ENCODE data around the gene NHS. TPM values are rescaled to one million over a fixed set of nuclear protein-coding genes. Genes with fewer than 3 reads are reported as not detected.

The NHS gene
- total and polyA plus RNA-seq, 2 of the 13 experiments (the other 11 are each of a cell fraction or from before 2014, with no cell fraction given): 0.02 TPM; not detected in 1

DNA sequence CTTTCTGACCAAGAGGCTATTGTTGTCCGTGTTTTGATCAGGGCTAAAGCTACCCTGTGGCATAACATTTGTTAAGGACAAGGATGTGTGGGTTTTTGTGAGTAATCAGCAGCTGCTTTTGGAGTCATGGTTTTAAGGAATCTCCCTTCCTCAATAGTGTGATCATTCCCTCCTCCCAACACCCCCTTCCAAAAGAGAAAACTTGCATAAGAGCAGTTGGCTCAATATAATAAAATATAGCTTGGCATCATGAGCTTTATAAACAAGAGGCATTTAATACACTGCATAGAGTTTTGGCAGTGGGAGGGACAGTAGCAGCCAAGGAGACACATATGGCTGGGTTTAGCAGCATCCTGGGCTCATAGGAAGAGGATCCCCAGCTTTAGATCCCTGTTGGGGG lies 84.7 kb downstream of the NHS start:
- Histone ChIP-seq H3K27ac (ENCODE audit: extremely low read length, insufficient read depth, low read length) (no peak overlapping the region), H3K27me3 (ENCODE audit: control insufficient read depth in 1 of 2, insufficient read depth in 2 of 2, low read length in 2 of 2) (no peaks in the 10 kb centered on the region), H4K20me1 (ENCODE audit: insufficient read depth, low read length) (no peaks in the 10 kb centered on the region), H3K79me2 (ENCODE audit: insufficient read depth, low read length) (no peaks in the 10 kb centered on the region), H3K9ac (ENCODE audit: insufficient read depth, low read depth, low read length) (no peak overlapping the region), H3K4me1 (ENCODE audit: insufficient read depth, low read length) (no peaks in the 10 kb centered on the region), H3K4me3 (replicated peaks in 1 of 3; ENCODE audit: insufficient read depth in 1 of 3, low read depth in 2 of 3, low read length in 3 of 3) (no peak overlapping the region), H3K4me2 (ENCODE audit: low read depth, low read length) (no peak overlapping the region), H3K36me3 (replicated peaks in 1 of 2; ENCODE audit: control insufficient read depth in 1 of 2, insufficient read depth in 2 of 2, low read length in 2 of 2) (no peaks in the 10 kb centered on the region), H3K9me3 (ENCODE audit: low read length) (no peaks in the 10 kb centered on the region), H2AFZ (ENCODE audit: low read length) (no peak overlapping the region)
- intact Hi-C loops (cut with micrococcal nuclease; ENCODE audit: unreplicated experiment): no loop called here
- WGBS (ENCODE audit: low lambda C conversion rate): 0% methylated on average over 1 of the region's 1 CpG
- POLR2A ChIA-PET: no interaction called here
- BruUV-seq (replicated peaks): no TSS peak
- FAIRE-seq (no peak), DNase-seq (ENCODE audit: low spot score) (no peak), ATAC-seq (no peak)
- CTCF ChIA-PET (ENCODE audit: low intra/inter-chr PET ratio, low total read pairs): no interaction called here
- in situ Hi-C loops (cut with HindIII; ENCODE audit: extremely low pct_ligation_motif_present, low pct_unique_long_range_greater_than_20kb): no loop called here
- TF ChIP-seq, protein P1, sequence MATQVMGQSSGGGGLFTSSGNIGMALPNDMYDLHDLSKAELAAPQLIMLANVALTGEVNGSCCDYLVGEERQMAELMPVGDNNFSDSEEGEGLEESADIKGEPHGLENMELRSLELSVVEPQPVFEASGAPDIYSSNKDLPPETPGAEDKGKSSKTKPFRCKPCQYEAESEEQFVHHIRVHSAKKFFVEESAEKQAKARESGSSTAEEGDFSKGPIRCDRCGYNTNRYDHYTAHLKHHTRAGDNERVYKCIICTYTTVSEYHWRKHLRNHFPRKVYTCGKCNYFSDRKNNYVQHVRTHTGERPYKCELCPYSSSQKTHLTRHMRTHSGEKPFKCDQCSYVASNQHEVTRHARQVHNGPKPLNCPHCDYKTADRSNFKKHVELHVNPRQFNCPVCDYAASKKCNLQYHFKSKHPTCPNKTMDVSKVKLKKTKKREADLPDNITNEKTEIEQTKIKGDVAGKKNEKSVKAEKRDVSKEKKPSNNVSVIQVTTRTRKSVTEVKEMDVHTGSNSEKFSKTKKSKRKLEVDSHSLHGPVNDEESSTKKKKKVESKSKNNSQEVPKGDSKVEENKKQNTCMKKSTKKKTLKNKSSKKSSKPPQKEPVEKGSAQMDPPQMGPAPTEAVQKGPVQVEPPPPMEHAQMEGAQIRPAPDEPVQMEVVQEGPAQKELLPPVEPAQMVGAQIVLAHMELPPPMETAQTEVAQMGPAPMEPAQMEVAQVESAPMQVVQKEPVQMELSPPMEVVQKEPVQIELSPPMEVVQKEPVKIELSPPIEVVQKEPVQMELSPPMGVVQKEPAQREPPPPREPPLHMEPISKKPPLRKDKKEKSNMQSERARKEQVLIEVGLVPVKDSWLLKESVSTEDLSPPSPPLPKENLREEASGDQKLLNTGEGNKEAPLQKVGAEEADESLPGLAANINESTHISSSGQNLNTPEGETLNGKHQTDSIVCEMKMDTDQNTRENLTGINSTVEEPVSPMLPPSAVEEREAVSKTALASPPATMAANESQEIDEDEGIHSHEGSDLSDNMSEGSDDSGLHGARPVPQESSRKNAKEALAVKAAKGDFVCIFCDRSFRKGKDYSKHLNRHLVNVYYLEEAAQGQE (IDR thresholded peaks at IDR 0.05; ENCODE audit: borderline replicate concordance in 1 of 2, low read depth in 1 of 2, low read length in 2 of 2): no peak
- TF ChIP-seq ETV5 (CRISPR knock-in tag; IDR thresholded peaks at IDR 0.05; ENCODE audit: borderline replicate concordance): no peak
- no peak for TF ChIP-seq ZFX (CRISPR knock-in tag; IDR thresholded peaks at IDR 0.05; ENCODE audit: low read depth)
- TF ChIP-seq CENPX (CRISPR knock-in tag; IDR thresholded peaks at IDR 0.05): no peak
- TF ChIP-seq, protein P2, sequence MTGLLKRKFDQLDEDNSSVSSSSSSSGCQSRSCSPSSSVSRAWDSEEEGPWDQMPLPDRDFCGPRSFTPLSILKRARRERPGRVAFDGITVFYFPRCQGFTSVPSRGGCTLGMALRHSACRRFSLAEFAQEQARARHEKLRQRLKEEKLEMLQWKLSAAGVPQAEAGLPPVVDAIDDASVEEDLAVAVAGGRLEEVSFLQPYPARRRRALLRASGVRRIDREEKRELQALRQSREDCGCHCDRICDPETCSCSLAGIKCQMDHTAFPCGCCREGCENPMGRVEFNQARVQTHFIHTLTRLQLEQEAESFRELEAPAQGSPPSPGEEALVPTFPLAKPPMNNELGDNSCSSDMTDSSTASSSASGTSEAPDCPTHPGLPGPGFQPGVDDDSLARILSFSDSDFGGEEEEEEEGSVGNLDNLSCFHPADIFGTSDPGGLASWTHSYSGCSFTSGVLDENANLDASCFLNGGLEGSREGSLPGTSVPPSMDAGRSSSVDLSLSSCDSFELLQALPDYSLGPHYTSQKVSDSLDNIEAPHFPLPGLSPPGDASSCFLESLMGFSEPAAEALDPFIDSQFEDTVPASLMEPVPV (CRISPR knock-in tag; IDR thresholded peaks at IDR 0.05): no peak
- no peak for TF ChIP-seq SP2 (CRISPR knock-in tag; IDR thresholded peaks at IDR 0.05)
- no peak for TF ChIP-seq TCF7L2 (IDR thresholded peaks at IDR 0.05; ENCODE audit: low read depth, low read length)
- TF ChIP-seq ZBTB3 (CRISPR knock-in tag; IDR thresholded peaks at IDR 0.05; ENCODE audit: borderline replicate concordance, low read depth): no peak
- no peak for TF ChIP-seq PREB (CRISPR knock-in tag; IDR thresholded peaks at IDR 0.05)
- TF ChIP-seq KLF11 (CRISPR knock-in tag; IDR thresholded peaks at IDR 0.05): no peak
- TF ChIP-seq ZNF142 (CRISPR knock-in tag; IDR thresholded peaks at IDR 0.05): no peak
- TF ChIP-seq PCBP1 (IDR thresholded peaks at IDR 0.05; ENCODE audit: borderline replicate concordance, low read depth, low read length): no peak
